ENCODE measurements around the gene RRP9.

- TF ChIP-seq CTCF (IDR thresholded peaks at IDR 0.05) = no peak
- TF ChIP-seq POLR2A (IDR thresholded peaks at IDR 0.05) = no peak
Observed at GRCh38 chr3:51963951-51964451, 22.3 kb upstream of the RRP9 start.
